GM21619 (cell line): ENCODE measurements around the gene RUNX1.

Experiments
- ATAC-seq: cut with Tn5 transposase; IDR thresholded peaks from one replicate; pipeline ENCODE4 v1.9.1; 2021; ENCODE audit not compliant: unreplicated experiment

RUNX1 gene

GRCh38 chr21:34949499-34949898 lies 99.6 kb downstream of the RUNX1 start:
- ATAC-seq = no peak

GRCh38 chr21:34949030-34949429 lies 100.1 kb downstream of the RUNX1 start:
- ATAC-seq = no peak

GRCh38 chr21:34948157-34948556 lies 100.9 kb downstream of the RUNX1 start:
- ATAC-seq = no peak

- ATAC-seq = no peak
Measured at GRCh38 chr21:34946916-34947534, 102.1 kb downstream of the RUNX1 start.

GRCh38 chr21:34946385-34946840 lies 102.7 kb downstream of the RUNX1 start:
- ATAC-seq = no peak

- no peak for ATAC-seq
Measured at GRCh38 chr21:34945288-34945687, 103.8 kb downstream of the RUNX1 start.

GRCh38 chr21:34944015-34944755 lies 104.9 kb downstream of the RUNX1 start:
- no peak for ATAC-seq

- ATAC-seq = no peak
Measured at GRCh38 chr21:34942911-34943310, 106.2 kb downstream of the RUNX1 start.

- no peak for ATAC-seq
Measured at GRCh38 chr21:34941162-34941561, 107.9 kb downstream of the RUNX1 start.

GRCh38 chr21:34939673-34940331 lies 109.3 kb downstream of the RUNX1 start:
- ATAC-seq = no peak

- ATAC-seq = no peak
Measured at GRCh38 chr21:34938089-34938764, 110.9 kb downstream of the RUNX1 start.

- ATAC-seq = no peak
Measured at GRCh38 chr21:34936883-34937563, 112.1 kb downstream of the RUNX1 start.

GRCh38 chr21:34936371-34936789 lies 112.7 kb downstream of the RUNX1 start:
- no peak for ATAC-seq

GRCh38 chr21:34935898-34936297 lies 113.2 kb downstream of the RUNX1 start:
- no peak for ATAC-seq

GRCh38 chr21:34935452-34935851 lies 113.7 kb downstream of the RUNX1 start:
- ATAC-seq = no peak

GRCh38 chr21:34934350-34934749 lies 114.8 kb downstream of the RUNX1 start:
- ATAC-seq = no peak

- no peak for ATAC-seq
Measured at GRCh38 chr21:34933609-34934335, 115.3 kb downstream of the RUNX1 start.

GRCh38 chr21:34932233-34932632 lies 116.9 kb downstream of the RUNX1 start:
- no peak for ATAC-seq

GRCh38 chr21:34930971-34931370 lies 118.1 kb downstream of the RUNX1 start:
- ATAC-seq = no peak

- no peak for ATAC-seq
Measured at GRCh38 chr21:34928637-34929036, 120.5 kb downstream of the RUNX1 start.
